Activated CD4-positive, alpha-beta T cell treated with anti-CD3 and anti-CD28 coated beads, Interleukin-2, Interleukin-4, amounts not matched to agents 100 ng/mL and 50 ng/mL, durations not matched to agents 16 hours and 8 hours (primary cell): ENCODE measurements around the gene UBE2E3.
A peak's percentile ranks its signal among the peaks of the same experiment; 100 is the strongest.

ENCODE experiments used
- DNase-seq: peaks from one replicate; pipeline ENCODE4 v3.0.0-alpha.2; 2020; ENCODE audit warnings: low spot score

Gene UBE2E3

DNA sequence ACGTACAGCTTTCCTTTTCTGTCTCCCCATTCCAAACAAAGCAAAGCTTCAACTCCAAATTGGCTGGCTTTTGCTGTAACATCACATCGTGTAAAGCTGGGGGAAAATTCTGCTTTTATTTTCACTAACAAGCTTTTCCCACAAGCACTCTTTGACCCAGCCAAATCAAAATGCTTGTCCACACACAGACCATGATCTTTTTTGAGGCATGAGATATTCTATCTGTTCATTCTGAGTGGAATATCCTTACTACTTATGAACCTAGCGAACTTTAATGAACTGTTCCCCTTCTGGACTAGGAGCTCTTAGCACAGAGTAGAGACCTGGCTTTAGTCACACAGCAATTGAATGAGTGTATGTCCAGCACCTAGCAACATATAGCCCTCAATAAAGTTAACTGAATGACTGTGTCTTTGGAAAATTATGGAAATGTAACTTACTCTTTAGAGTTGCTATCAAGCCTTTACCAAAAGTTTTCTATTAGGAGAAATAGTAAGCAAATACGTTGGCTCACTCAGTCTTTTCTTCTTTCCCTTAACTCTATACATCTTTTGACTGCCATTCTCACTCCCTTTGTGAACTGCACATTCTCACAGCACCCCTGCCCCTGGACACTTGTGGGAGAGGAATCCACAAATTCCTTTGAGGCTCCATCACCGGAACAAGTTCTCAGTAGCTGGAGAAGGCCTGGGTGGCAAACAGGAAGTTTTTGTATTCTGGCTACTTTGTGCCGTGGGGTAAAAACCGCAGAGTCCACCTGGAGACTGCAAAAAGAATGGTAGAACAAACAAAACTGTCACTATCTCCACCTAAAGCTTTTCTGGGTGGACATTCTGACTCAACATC, 1.3 kb upstream of the UBE2E3 start:
- no peak for DNase-seq

- no peak for DNase-seq
These were observed 678 bp upstream of the UBE2E3 start for GRCh38 chr2:180979749-180980105.

DNA sequence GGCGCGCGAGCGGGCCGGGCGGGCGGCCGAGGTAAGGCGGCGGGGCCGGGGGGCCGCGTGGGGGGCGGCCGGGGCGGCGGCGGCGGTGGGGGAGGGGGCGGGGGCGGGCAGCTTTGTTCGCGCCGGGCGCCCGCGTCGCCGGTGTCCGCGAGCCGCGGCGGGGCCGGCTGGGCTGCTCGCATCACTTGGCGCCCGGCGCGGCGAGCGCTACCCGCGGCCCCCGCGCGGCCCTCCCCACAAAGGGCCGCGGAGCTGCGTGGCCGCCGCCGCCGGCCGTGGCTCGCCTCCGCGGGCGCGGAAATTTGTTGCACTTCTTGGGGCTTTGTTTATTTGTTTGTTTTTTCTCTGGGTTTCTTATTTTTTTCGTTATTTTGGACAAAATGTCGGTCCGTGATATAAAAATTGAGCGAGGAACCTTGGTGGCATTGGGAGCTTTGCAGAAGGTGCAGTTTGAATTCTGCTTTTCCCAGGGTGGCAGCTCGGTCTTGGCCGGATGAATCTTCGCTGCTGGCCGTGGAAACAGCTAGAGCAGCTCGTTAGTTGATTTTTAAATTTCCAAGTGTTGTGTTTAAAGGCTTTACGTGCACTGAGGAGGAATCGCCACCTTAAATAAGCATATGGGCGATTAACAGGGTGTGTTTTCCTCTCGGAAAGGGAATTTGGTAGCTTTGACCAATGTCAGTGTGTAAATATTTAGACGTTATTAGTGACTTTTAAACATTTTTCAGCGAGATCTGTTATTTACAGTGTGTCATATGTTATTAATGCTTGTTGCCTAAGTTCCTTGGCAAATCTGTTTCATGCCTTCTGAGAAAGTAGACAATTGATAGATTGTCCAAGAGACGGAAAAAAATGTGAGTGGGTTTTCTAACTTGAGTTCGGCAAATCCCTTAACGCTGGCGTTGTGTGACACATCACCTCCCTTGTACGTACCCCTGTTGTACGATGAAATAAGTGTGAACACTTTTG, 822 bp downstream of the UBE2E3 start:
- DNase-seq = peak; percentile 10

- peak; percentile 39 for DNase-seq
These were observed 3.2 kb downstream of the UBE2E3 start for GRCh38 chr2:180983468-180984242.

GRCh38 chr2:180985771-180986395, 5.5 kb downstream of the UBE2E3 start:
- DNase-seq = no peak

DNA sequence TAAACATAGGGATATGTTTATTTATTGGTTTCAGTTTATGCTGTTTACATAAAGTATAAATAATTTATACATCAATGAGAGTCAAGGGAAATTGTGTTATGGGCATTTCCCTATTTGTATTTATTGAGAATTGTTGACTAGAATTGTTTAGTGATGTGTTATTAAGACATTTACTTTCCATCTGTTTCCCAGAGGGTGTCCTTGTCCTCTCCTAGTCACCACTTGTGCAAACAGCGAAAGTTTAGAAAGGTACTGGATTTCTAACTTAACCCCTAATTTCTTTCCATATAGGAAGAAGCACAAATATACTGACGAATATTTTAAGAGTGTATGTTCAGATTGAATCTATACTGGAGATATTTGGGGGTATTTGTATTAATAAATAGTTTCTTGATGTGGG, 6.7 kb downstream of the UBE2E3 start:
- DNase-seq = no peak

GRCh38 chr2:180990337-180990736, 9.9 kb downstream of the UBE2E3 start:
- no peak for DNase-seq

DNA sequence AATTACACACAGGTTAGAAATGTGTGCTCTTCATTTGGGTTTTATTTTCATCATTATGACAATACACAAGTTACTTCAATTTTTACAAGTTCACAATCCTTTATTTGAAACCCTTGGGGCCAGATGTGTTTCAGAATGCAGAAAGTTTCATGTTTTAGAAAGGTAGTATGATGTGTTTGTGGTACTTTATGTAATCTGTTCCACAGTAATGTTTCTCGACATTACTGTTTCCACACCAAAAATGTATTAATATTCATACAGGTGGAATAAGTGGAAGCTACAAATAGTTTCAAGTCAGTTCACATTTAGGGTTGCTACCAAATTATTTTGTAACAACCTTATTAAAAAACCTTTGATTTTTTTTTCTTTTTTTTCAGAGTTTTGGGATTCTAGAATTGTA, 10.4 kb downstream of the UBE2E3 start:
- DNase-seq = no peak

DNA sequence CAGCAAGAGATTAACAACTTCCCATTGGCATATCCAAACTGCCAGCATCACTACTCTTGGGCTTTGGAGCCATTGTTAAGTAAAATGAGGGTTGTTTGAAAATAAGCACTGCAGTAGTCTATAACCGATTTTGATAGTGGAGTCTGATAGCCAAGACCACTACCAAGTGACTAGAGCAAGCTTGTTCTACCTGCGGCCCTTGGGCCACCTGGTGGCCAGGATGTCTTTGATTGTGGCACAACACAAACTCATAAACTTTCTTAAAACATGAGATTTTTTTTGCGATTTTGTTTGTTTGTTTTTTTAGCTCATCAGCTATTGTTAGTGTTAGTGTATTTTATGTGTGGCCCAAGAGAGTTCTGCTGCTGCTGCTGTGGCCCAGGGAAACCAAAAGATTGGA, 11.0 kb downstream of the UBE2E3 start:
- no peak for DNase-seq

- DNase-seq = no peak
These were observed 11.4 kb downstream of the UBE2E3 start for GRCh38 chr2:180991820-180992219.

- DNase-seq = no peak
These were observed 12.6 kb downstream of the UBE2E3 start for GRCh38 chr2:180992994-180993393.

DNA sequence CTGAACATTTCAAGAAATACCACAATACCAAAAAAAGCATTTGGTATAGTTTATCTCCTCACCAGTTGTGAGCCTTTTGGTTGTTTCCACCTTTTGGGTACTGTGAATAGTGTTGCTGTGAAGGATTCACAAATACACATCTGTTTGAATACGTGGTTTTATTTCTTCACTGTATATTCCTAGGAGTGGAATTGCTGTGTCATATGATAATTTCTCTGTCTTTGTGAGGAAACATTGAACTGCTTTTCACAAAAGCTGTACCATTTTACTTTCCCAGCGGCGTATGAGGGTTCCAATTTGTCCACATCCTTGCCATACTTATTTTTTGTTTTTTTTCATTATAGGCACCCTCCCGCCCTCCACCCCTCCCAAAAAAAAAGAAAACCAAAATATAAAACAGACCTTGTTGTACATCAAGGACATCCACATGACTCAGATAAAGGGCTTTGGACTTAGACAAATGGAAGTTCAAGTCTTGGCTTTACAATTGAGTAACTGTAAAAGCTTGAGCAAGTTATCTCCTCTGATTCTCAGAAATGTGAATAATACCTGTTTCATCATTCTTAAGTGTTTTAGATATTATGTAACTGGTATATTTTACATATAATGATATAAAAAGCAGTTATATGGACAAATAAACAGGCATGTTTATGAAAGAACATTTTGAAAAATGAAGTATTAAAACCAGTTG, 19.0 kb downstream of the UBE2E3 start:
- DNase-seq = no peak

DNA sequence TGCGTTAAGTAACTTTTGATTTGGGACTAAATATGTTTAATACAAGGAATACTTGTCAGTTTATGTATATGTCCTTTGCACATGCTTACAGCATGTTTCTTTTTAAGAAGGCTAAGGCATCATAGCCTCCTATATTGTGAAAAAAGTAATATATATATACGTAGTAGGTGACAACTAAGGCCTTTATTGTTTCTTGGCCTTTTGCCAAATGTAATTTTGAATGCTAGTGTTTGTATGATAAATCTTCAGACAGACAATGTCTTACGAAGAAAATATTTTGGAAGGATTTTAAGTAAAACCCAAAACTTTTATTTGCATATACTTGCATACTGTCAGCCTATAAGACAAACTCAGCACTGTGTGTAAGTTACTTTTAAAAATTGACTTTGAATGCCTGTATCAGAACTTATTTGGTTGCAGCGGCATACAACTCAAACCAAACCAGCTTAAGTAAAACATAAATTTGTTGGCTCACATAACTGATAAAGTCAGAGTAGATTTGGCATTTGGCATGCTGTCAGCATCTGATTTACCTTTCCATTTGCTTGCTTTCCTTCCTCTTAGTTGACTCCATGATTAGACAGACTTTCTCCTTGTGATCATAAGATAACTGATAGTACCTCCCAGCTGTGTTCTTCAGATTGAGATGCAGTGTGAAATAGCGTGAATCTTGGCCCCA, 24.4 kb downstream of the UBE2E3 start:
- no peak for DNase-seq

DNA sequence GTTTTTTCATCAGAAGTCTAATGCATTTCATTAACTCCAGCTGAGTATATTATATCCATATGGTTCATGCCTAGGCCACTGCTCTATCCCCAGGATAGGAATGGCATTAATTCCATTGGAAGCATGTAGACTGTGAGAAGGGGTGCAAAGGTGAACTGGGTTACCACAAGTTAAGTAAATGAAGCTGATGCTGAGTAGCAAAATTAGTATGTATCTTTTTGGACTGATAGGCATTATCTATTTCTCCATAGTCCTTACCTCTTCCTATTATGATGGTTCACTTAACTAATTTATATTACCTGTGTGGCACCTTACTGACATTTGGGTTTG, 24.9 kb downstream of the UBE2E3 start:
- no peak for DNase-seq

DNA sequence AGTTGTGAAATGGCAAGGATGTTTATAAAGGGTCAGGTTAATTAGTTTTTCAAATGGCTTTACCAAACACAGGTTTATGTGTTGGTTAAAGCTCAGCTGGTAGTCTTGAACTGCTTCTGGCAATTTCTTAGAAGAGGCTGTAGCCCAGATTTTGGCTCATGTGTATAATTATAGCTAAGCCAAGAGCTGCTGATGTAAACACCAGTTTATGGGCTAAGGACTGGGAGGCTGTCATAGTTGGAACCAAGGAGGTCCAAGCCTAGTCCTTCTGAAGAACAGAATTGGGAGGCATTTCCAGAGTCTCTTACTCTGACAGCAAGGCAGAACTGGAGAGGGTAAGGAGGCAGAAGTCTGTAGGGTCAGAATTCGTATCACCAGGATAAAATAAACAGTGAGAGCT, 25.4 kb downstream of the UBE2E3 start:
- DNase-seq = no peak

DNA sequence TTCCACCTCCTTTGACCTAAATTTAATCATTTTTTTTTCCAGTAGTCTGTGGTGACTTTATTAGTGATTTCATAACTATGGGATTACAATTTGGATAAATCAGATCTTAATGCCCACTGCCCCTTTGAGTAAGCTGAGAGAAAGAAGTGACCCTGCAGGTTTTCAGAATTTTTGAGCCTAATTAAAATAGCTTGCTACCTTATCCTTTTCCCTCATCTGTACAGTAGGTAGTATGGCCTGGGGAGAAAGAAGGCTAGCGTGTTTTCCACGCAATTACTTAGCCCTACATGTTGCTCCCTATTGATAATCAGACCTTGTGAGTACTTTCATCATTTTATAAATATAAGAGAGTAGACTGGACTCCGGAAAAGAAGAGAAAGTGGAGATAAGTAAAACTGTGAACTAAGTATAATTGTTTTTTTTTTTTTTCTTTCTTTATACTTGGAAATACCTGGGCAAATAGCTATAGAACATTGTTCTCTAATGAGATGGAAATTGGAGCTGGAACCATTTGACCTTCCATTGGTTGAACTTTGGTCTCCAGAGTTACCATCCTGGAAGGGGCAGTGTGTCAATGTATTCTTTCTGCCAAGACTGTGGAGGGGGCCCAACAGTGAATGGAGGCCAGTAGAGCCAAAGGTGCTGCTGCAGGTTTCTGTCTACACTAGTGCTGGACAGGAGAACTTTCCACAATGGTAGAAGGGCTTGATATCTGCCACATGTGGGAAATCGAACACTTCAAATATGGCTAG, 26.9 kb downstream of the UBE2E3 start:
- no peak for DNase-seq

GRCh38 chr2:181008407-181008806, 28.0 kb downstream of the UBE2E3 start:
- no peak for DNase-seq

GRCh38 chr2:181021199-181021789, 40.9 kb downstream of the UBE2E3 start:
- DNase-seq = no peak

GRCh38 chr2:181022652-181023051, 42.2 kb downstream of the UBE2E3 start:
- DNase-seq = no peak

GRCh38 chr2:181025004-181025403, 44.6 kb downstream of the UBE2E3 start:
- no peak for DNase-seq
